ENCODE data around the gene ECE1.

GRCh38 chr1:21278208-21278859, 11.9 kb downstream of the ECE1 start:
- TF ChIP-seq CTCF (IDR thresholded peaks at IDR 0.05) (no peak), POLR2A (IDR thresholded peaks at IDR 0.05) (peak in 1 of 2 donors; percentile 11)

All from uterus (tissue), 2 donors.